T-helper 22 cell (primary cell): ENCODE results near the gene NRG4.
A peak's percentile ranks its signal among the peaks of the same experiment; 100 is the strongest.
"Not testable (repeated sequence)": the region's sequence is repeated elsewhere in the genome, so short reads cannot be mapped to it uniquely, and the experiment has no call there.

Source experiments
- DNase-seq: peaks from one replicate; pipeline ENCODE4 v3.0.0-alpha.2; 2020; ENCODE audit warnings: low read depth

The NRG4 gene

GRCh38 chr15:75926931-75927330 lies 85.3 kb downstream of the NRG4 start:
- no peak for DNase-seq

GRCh38 chr15:75925440-75925839 lies 86.8 kb downstream of the NRG4 start:
- no peak for DNase-seq

- no peak for DNase-seq
Measured at GRCh38 chr15:75924576-75924975, 87.6 kb downstream of the NRG4 start.

GRCh38 chr15:75923756-75924155 lies 88.5 kb downstream of the NRG4 start:
- no peak for DNase-seq

GRCh38 chr15:75921732-75922703 lies 90.2 kb downstream of the NRG4 start:
- DNase-seq = no peak

- DNase-seq = no peak
Measured at GRCh38 chr15:75920079-75920478, 92.1 kb downstream of the NRG4 start.

- no peak for DNase-seq
Measured at GRCh38 chr15:75918135-75918534, 94.1 kb downstream of the NRG4 start.

DNA sequence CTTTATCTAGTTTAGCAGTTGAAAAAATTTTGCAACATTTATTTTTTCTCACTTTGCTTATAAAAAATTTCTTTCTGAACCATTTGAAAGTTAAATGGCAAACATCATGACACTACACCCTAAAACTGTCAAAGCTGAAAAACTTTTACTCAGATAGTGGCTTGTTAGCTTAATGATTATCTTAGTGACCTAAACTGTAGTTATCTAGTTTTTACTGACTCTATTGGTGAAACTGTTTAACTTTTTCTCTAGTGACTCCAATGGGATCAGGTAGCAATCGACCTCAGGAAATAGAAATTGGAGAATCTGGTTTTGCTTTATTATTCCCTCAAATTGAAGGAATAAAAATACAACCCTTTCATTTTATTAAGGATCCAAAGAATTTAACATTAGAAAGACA lies 95.2 kb downstream of the NRG4 start:
- DNase-seq = no peak

DNA sequence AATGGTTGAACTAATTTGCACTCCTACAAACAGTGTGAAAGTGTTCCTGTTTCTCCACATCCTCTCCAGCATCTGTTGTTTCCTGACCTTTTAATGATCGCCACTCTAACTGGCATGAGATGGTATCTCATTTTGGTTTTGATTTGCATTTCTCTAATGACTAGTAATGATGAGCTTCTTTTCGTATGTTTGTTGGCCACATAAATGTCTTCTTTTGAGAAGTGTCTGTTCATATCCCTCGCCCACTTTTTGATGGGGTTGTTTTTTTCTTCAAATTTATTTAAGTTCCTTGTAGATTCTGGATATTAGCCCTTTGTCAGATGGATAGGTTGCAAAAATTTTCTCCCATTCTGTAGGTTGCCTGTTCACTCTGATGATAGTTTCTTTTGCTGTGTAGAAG lies 101.9 kb downstream of the NRG4 start:
- not testable (repeated sequence) for DNase-seq

DNA sequence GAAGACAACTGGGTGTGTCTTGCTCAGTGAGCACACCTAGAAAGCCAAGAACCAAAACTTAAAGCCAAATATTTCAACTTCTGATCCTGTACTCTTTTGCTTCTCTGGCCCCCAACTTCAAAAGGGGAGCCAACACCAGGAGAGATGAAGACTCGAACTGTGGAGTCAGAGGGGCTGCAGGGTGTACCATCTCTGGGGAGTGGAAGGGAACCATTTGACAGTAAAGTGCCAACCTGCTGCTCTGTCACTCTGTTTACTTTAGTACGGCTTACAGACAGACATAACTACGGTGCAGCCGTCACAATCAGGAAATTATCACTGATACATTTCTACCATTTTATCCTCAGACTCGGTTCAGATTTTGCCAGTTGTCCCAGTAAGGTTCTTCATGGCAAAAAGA lies 107.0 kb downstream of the NRG4 start:
- no peak for DNase-seq

DNA sequence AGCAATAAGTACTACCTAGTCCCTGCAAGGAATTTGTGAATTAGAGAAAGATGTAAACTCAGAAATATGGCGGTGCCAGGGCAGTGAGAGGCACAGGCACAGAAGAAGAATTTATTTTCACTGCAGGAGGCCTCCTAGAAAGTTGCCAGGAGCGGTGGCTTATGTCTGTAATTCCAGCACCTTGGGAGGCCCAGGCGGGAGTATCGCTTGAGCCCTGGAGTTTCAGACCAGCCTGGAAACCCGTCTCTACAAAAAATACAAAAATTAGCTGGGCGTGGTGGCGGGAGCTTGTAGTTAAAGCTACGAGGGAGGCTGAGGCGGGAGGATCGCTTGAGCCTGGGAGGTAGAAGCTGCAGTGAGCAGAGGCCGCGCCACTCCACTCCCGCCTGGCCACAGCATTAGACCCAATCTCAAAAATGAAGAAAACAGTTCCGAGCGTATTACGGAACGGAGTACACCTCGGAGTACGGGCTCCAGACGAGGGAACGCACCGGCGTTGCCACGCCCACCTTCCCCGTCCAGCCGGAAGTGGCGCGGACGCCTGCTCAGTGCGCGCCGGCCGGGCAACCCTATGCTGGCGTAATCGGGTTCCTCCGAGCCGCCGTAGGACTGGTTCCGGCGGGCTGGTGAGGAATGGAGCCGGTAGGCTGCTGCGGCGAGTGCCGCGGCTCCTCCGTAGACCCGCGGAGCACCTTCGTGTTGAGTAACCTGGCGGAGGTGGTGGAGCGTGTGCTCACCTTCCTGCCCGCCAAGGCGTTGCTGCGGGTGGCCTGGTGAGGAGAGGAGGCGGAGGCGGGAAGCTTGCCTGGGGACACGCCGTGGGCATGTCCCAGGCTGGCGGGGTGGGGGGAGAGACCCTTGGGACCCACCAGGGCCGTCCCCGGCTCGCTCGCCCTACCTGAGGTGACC lies 108.6 kb downstream of the NRG4 start, which contains the start of gene FBXO22:
Gene FBXO22 (plus strand): TSS at position 548 of the 909 bp plus-strand sequence. CDS start 86 bp downstream, at position 634.
- DNase-seq = peak; percentile 77

- DNase-seq = no peak
Measured at GRCh38 chr15:75902129-75902557, 110.1 kb downstream of the NRG4 start.

- no peak for DNase-seq
Measured at GRCh38 chr15:75900577-75900976, 111.6 kb downstream of the NRG4 start.

- no peak for DNase-seq
Measured at GRCh38 chr15:75895731-75896130, 116.5 kb downstream of the NRG4 start.

- DNase-seq = no peak
Measured at GRCh38 chr15:75891895-75892294, 120.3 kb downstream of the NRG4 start.
